NCI-H510A treated with DMSO at 0.1 percent for 48 hours (cell line): ENCODE results near the gene ALPP.
"Not testable (repeated sequence)": the region's sequence is repeated elsewhere in the genome, so short reads cannot be mapped to it uniquely, and the experiment has no call there.

ENCODE experiments used
- DNase-seq: peaks from one replicate; lab custom pipeline; 2025; lab: John Stamatoyannopoulos, UW

Gene ALPP

DNA sequence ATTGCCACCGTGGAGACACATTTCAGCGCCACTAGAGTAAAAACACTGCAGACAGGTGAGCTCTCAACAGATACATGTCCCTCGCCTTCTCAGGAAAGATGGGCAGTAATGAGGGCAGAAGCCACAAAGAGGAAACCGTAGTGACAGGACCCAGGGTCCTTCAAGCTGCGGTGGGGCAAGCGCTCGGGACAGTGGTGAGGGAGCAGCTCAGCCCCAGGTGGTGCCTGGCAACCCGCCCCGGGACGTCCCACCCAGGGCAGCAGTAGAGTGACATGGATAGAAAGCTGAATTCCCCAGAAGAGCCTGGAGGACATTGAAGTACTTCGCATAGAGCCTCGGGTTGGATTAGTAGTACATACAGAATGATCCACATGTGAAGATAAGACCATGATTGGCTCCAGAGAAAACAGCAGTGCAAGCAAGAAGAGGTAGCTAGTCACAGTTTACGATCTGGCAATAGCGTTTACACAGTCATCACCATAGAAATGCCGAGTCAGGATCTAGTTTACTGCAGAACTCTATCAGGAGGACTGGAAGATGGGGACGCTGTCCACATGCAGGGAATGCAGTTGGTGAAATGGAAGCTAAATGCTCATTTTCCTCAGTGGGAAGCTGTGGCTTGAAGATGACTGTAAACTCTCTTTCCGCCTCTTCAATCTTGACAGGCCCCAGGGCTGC lies 37.4 kb upstream of the ALPP start:
- peak; percentile 54 for DNase-seq

DNA sequence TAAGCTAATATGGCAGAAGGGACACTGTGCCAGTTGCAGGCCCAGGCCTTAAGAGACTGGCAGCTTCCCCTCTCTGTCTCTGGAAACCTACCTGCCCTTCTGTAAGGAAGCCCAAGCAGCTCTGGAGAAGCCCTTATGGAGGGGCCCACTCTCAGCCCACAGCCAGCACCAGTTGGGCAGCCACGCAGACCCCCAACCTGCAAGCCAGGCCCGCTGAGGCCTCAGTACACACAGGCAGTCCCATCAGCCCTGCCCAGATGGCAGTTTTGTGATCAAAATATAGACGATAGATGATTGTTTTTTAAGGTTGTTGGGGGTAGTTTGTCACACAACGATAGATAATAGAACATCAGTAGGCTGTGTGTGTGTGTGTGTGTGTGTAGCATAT lies 36.8 kb upstream of the ALPP start:
- no peak for DNase-seq

DNA sequence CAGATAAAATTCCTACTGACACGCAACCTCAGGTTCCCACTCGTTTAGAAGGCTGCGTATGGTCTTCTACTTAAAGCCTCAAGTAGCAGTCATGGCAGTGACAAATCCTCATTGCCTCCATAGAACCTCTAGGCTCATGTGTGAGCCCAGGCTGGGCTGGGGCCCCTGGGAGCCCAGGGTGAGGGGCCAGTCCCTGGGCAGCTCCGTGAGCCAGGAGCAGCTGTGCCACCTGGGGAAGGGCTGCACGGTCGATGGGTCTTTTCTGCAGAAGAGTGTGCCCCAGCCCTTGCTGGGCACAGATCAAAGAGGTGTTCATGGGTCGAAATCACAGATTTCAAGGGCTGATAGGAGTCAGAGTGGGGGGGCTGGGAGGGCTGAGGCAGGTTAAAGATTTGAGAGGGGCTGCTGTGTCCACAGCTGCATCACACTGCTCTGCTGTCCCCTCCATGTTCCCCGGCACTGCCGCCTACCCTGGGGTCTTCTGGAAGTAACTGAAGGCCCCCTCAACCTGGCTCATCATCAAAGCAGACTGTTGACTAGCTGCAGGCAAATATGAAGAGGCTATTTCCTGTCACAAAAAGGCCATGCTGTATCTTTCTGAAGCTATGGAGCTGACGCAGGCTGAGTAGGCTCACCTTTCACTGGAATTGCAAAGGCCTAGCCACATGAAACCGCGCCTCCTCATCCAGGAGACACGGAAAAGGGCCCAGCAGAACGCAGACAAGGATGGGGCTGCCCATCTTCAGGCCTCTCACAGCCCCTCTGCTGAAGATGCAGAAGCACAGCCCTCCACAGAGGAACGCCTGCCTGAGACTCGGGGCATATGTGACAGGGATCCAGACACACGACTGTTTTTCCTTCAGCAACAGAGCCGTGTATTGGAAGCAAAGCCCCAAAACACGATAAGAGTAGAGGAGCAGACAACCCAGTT lies 35.7 kb upstream of the ALPP start:
- peak; percentile 95 for DNase-seq

DNA sequence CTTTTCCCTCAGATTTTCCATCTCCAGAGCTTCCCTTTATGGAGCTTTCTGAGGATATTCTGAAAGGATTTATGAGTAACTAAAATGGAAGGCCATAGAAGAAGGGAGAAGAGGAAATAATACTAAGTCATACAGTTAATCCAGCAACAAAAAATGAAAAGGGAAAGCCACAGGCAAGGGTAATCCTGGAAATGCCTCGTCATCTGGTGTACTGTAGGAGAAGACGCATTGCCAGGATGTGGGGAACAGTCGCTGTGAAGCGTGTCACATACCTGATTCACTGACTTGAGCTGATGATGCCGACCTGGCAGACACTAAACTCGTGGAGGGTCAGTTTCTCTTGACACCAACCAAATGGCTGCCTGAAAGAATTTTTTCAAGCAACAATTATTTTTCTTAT lies 34.7 kb upstream of the ALPP start:
- no peak for DNase-seq

DNA sequence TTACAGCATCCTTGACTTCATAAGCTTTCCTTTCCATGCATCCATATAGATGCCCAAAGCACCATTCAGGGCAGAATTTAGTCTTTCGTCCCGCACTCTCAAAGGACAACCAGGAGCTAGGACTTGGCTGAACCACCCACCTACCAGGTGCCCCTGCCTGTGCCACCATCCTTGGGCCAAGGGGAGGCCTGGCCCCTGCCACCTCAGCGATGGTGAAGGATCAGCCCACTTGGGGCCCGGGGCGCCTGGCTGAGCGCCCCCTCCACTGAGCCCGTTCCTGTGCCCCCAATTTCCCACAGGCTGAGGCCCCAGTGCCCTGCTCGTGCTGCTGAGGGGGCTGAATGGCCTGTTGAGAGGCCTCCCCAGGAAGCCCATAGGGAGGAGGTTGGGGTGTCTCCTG lies 33.3 kb upstream of the ALPP start:
- DNase-seq, result no peak

DNA sequence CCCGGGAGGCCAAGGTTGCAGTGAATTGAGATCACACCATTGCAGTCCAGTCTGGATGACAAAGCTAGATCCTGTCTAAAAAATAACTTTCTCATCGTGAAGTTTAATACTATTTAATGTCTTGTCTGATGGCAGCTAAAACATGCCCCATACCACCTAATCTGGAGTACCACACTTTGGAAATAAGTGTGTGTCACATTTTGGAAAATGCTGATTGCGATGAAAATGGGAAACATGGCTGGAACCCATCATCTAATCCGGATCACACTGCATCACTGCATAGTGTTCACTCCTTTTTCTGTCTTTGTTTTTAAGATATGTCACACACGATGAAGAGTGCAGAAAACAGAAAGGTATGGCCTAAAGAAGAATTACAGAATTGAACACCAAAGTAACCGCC lies 31.2 kb upstream of the ALPP start:
- DNase-seq, result no peak

DNA sequence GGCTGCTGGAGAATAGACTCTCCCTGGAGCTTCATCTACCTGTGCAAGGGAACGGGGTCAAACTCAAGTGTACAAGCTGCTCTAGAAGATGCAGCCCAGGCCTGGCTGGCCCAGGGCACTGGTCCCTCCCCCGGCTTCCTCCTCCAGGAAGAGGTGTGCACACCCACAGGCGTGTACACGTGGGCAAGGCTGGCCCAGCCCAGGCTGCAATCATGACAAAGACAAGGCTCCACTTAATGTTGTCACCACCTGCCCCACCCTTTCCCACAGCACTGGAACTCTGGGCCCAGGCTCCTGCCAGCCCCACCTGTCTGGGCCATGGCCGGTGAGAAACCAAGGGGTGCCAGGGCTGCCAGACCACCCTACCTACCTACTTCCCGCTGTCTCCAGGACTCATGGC lies 29.6 kb upstream of the ALPP start:
- DNase-seq, result peak; percentile 44

DNA sequence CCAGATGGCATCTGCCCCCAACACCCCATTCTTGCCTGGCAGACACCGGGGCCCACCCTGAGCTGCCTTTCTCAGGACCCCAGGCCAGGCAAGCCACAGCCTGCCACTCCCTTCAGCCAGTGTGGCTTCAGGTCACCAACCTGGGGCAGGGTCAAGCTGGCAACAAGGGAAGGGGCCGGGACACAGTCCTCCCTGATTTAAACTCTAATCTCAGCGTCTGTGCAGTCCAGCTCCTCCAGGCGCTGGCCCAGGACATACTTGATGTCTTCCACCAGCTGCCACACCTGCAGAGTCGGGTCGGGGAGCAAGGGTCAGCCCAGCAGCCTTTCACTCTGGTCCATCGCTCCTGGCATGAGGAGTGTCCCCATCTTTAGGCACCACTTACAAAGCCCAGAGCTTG lies 29.0 kb upstream of the ALPP start:
- DNase-seq, result no peak

DNA sequence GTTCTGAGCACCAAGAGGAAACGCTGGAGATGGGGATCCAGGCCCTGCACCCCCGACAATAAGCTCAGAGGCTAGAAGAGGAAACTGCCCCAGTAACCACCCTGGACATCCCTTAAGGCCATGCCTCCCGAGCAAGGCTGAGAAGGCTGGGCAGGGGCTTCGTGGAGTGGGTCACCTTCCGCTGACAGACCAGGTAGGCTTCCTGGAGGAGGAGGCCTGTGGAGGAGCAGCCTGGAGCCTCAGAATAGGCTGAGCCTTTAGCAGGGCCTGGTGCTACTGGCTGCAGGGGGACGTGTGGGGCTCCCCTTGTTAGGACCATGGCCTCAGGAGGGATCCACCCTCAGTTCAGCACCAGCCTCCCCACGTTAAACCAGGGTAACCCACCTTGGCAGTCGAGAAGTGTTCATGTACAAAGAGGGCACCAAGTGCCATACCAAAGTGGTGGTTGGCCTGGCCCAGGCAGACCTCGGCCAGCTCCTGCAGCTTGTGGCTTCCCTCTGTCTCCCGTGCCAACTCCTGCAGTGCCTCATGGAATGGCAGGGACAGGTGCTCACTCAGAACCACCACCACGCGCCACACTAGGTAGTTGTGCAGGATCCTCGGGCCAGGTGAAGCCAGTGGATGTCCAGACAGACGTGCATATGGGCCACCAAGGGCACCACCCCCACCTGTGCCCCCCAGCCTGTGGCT lies 28.5 kb upstream of the ALPP start:
- no peak for DNase-seq

DNA sequence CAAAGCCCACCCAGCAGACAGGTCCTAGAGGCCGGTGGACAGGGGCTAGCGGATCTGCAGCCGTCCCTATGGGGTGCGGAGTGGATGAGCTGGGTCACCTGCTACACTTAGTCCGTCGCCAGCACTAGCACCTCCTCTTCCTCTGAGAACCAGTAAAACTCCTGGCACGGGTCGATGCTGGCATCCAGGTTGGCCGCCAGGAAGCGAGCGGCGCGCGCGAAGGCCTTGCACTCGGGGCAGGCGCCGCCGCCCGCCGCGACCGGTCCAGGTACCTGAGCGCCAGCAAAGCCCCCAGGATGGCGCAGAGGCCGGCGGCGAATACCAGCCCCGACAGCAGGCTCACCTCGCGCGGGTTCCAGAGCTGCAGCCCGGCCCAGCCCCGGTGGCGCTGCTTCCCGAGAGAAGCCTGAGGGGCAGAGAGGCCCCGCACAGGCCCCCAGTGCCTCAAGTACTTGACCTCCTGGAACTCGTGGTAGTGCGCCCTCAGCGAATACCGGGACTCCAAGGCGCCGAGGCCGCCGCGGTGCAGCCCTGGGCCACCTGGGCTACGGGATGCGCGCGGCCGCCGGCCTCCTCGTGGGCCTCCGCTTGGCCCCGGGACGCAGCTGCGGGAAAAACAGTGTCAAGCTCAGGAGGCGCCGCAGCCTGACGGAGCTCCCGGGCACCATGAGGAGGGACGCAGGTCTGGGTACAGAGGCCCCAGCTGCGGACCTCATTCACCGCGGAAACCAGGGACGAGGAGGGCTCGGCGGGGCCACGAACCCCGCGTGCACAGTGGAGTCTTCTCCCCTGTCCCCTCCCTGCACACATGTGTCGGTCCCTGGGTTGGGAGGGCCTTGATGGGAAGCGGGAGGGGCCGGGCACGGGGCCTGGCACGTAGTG lies 27.5 kb upstream of the ALPP start:
- DNase-seq, result peak; percentile 81

DNA sequence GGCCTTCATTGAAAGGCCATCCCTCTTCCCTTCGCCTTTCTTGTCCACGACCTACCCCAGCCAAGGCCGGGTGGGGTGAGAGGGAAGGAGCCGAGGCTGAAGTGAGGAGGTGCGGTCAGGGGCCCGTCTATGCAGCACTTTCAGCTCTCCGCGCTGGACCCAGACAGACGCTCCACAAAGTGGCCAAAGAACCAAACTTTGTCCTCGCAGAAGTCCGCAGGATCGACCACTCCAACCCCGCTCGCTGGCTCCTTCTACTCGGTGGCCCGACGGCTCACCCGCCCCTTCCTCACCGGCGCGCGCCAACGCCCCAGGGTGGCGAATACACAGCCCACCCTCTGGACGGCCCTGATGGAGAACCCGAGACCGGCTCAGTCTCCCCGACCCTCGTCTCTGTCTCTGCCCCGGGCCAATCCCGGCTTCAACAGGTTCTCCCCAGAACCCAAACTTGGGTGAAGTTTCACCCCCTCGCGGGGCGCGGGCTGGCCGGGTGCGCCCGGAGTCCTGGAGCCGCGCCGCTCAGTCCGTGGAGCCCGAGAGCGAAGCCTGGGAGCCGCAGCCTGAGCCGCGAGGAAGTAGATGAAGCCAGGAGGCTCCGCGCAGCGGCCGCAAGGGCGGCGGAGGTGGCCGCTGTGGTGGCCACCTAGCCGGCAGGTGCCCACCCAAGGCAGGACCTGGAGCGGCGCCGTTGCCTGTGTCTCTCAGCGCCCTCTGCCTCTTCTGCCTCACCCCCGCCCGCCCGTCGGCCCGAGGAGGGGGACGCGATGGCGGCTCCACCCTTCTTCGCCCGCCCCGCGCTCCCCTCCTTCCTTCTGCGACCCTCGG lies 26.7 kb upstream of the ALPP start:
- no peak for DNase-seq

DNA sequence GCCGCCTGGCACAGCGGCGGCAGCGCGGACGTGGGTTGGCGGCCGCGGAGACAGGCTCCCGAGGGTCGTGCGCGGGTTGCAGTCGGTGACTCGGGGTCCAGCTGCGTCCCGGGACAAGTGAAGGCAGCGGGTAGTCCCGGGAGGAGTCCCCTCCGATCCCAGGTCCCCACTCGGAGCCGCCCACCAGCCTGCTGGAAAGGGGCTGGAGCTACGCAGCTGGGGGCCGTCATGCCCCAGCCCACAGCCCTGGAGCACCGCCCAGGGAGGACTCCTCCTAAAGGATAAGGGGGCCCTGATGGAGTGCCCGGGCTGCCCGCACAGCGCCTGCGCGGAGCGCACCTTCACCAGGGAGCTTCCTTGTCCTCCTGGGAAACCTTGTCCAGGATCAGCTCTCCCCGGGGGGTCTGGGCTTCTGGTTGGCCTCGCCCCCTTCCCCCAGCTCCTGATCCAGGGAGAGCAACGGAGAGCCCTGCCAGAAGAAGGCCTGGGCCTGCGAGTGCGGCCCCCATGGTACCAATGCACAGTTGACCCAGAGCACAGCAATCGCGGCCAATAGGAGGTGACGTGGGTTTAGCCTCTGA lies 25.9 kb upstream of the ALPP start:
- no peak for DNase-seq

DNA sequence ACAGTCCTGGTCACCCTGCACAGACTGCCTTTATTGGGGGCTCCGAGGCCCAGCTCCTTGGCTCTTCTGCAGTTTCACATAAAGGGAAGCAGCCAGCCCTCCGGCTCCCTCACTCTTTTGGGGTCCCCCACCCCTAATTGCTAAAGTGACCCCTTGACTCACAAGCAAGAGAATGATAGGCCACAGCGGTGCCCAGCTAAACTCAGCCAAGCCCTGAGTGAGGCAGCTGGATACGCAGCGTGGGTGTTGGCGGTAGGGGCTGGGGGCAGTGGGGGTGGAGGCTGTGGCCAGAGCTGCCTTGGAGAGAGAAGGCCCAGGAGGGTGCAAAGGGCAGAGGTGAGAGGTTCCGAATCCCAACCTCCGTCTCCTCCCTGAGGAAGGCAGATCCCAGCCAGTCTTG lies 25.5 kb upstream of the ALPP start:
- DNase-seq, result no peak

DNA sequence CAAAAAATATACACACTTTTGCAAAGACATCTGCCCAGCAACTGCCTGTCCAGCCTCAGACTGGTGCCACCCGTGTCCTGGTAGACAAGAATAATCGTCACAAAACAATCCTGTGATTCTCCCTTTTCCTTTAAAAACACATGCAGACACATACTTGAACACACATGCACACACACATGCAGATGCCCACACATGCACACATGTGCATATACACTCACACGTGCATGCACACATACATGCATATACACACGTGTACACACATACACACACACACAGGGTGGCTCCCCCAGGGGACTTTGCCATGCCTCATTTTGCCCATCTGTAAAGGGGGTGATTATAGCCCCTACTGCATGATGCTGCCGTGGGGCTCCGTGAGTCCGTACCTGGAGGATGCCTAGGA lies 24.9 kb upstream of the ALPP start:
- DNase-seq, result no peak

DNA sequence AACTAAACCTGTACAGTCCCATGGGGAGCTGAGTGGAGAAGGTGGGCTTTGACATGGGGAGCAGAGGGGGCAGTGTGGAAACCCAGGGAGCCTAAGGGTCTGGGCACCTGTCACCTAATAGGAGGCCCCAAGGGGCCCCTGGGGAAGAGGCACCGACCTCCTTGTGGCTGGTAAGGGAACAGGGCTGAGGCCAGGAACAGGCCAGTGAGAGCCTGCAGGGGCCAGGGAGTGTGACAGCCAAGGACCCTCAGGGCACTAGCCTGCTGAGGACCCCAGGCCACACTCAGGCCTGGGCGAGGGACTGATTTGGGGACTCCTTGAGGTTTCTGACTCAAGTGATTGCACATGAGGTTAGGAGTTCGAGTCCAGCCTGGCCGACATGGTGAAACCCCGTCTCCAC lies 24.5 kb upstream of the ALPP start:
- DNase-seq, result no peak

DNA sequence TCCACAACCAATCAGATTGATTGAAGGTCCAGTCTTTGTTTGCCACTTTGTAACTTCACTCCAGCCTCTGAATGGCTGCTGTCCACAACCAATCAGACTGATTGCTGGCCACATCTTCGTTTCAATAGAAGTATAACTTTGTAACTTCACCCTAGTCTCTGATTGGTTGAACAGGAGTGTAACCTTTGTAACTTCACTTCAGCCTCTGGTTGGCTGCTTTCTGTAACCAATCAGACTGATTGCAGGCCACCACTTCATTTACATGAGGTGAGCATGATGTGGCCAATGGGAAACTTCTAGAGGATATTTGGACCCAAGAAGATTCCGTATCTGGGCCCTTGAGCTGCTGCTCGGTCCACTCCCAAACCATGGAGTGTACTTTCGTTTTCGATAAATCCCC lies 16.9 kb upstream of the ALPP start:
- DNase-seq, result no peak

DNA sequence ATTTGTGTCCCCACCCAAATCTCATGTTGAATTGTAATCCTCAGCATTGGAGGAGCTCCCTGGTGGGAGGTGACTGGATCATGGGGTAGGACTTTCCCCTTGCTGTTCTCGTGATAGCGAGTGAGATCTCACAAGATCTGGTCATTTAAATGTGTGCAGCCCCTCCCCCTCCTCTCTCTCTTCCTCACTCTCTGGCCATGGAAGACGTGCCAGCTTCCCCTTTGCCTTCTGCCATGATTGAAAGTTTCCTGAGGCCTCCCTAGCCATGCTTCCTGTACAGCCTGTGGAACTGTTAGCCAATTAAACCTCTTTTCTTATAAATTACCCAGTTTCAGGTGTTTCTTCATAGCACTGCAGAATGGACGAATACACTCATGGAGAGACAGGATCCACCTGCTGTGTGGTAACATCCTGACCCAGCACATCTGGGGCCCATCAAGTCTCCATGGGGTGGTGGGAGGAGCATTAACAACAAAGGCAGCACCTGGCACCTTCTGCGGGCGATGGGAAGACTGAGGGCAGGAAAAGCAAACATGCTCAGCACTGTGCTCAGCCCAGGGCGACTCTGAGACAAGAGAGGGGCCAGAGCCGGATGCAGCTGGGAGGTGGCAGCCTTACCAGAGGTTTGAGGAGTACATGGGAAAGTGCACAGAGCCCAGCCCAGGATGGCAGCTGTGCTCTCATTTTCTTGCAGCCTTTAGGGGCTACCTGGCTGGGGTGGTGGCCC lies 16.2 kb upstream of the ALPP start:
- DNase-seq, result peak; percentile 97

DNA sequence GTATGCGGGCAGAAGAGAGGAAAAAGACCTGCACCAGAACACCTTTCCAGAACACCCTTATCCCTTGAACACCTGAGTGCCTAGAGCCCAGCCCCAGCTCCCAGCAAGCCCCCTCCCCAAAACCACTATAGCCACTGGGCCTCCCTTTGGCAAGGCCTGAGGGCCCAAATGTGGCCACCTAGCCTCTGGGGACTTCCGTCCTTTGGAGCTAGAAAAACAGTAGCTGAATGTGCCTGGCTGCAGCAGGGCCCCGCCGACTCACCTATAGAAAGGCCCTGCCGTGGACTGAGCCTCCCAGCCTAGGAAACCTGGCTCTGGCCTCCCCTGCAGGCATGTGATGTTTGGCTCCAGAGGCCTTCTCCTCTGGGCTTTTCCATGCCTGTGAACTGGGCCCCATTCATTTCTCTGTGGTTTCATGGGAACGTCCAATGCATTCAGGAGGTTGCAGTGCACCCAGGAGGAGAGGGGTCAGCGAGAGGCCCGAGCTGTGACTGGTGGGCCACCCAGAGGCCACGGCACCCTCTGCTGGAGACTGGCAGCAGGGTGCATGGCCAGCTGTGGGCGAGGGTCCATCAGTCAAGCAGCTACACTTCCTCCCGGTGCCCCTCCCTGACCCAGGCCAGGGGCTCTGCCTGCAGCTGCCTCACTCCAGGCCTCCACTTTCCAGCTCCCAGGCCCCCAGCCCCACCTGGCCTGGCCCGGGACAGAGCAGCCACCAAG lies 15.3 kb upstream of the ALPP start:
- DNase-seq, result not testable (repeated sequence)
